HG02763 (cell line): Measurements from ENCODE around the gene PLCL2.

Experiments used
- ATAC-seq: cut with Tn5 transposase; IDR thresholded peaks from one replicate; pipeline ENCODE4 v1.9.1; 2021; ENCODE audit warnings: mild to moderate bottlenecking, moderate library complexity; ENCODE audit not compliant: unreplicated experiment

The PLCL2 gene

GRCh38 chr3:17038141-17038540, 153.4 kb downstream of the PLCL2 start:
- ATAC-seq: no peak

- ATAC-seq: no peak
Observed at GRCh38 chr3:17038900-17039553, 154.3 kb downstream of the PLCL2 start.

GRCh38 chr3:17039594-17039993, 154.8 kb downstream of the PLCL2 start:
- no peak for ATAC-seq

GRCh38 chr3:17040322-17040989, 155.7 kb downstream of the PLCL2 start:
- ATAC-seq: no peak

- ATAC-seq: no peak
Observed at GRCh38 chr3:17040990-17041377, 156.2 kb downstream of the PLCL2 start.

- peak; percentile 76 for ATAC-seq
Observed at GRCh38 chr3:17044855-17045254, 160.1 kb downstream of the PLCL2 start.

- ATAC-seq: no peak
Observed at GRCh38 chr3:17045705-17046104, 160.9 kb downstream of the PLCL2 start.

GRCh38 chr3:17046623-17047022, 161.9 kb downstream of the PLCL2 start:
- no peak for ATAC-seq

GRCh38 chr3:17047162-17047561, 162.4 kb downstream of the PLCL2 start:
- ATAC-seq: no peak

GRCh38 chr3:17047894-17048293, 163.1 kb downstream of the PLCL2 start:
- no peak for ATAC-seq

GRCh38 chr3:17050071-17050470, 165.3 kb downstream of the PLCL2 start:
- no peak for ATAC-seq

GRCh38 chr3:17050506-17050905, 165.8 kb downstream of the PLCL2 start:
- no peak for ATAC-seq

GRCh38 chr3:17052363-17052762, 167.6 kb downstream of the PLCL2 start:
- no peak for ATAC-seq

GRCh38 chr3:17054301-17054981, 169.7 kb downstream of the PLCL2 start:
- no peak for ATAC-seq

GRCh38 chr3:17054982-17055343, 170.2 kb downstream of the PLCL2 start:
- ATAC-seq: no peak

GRCh38 chr3:17055374-17056276, 170.9 kb downstream of the PLCL2 start:
- ATAC-seq: peak; percentile 62

- ATAC-seq: no peak
Observed at GRCh38 chr3:17057321-17057720, 172.6 kb downstream of the PLCL2 start.

- no peak for ATAC-seq
Observed at GRCh38 chr3:17059989-17060550, 175.3 kb downstream of the PLCL2 start.

- no peak for ATAC-seq
Observed at GRCh38 chr3:17061005-17061404, 176.2 kb downstream of the PLCL2 start.

- ATAC-seq: no peak
Observed at GRCh38 chr3:17062736-17063135, 178.0 kb downstream of the PLCL2 start.

- ATAC-seq: no peak
Observed at GRCh38 chr3:17063596-17063995, 178.8 kb downstream of the PLCL2 start.
